HCEC 1CT (cell line): ENCODE data around the gene ITIH3.

Experiments
- DNase-seq: peaks from one replicate; pipeline ENCODE4 v3.0.0-alpha.2; 2017

The ITIH3 gene

GRCh38 chr3:52779011-52779836 lies 15.4 kb upstream of the ITIH3 start:
- DNase-seq, result no peak

DNA sequence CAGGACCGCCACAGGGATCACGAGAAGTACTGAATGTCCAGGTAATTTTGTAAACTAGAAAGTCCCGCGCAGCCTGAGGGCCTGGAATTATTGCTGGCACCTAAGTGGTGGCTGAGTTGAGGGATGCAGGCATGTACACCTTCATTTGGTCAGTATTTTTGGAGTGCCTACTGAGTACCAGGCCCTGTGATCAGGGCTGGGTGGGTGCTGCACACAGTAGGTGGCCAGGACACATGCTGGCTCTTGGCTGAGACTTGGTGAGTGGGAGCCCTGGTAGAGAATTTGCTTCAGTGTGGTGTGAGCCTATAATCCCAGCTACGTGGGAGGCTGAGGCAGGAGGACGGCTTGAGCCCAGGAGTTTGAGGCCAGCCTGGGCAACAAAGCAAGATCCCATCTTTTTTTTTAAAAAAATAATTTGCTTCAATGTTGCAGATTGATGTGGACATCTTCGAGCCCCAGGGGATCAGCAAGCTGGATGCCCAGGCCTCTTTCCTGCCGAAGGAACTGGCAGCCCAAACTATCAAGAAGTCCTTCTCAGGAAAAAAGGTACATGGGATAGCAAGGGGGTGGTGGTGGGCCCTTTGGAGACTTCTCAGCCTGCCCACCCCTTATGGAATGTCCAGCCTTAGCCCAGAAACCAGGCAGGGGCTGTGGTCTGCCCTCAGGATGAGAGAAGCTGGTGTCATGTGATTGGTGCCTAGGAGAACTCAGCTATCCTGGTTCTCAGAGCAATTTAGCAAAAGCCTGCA lies 14.6 kb upstream of the ITIH3 start:
- DNase-seq, result no peak

GRCh38 chr3:52781741-52782140 lies 12.9 kb upstream of the ITIH3 start:
- DNase-seq, result no peak

DNA sequence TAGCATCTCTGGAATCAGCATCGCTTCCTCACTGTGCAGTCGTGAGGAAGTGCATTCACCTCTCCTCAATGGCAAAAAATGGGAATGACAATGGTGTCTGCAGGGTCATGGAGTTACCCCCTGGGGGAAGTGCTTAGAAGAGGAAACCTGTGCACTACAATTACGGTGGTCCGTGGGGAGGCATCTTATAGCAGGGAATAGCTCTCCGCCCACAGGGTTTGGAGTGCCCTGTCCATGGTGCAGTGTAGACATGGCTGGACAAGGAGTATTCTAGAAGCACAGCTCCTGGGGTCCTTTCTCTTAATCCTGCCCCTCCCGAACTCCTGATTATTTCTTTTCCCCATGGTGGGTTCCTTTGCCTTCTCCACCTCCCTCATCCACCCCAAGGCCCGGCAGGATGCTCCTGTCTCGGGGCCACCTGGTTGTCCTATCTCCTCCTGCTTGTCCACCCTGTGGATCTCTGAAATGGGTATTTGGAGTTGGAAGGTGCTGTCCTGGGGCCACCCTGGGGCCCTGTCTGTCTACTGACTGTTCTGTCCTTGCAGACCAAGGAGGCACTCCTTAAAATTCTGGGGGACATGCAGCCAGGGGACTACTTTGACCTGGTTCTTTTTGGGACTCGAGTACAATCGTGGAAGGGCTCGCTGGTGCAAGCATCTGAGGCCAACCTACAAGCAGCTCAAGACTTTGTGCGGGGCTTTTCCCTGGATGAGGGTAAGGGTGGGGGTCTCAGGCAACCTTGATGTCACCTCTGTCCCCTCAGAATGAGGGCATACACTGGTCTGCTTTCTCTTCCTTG lies 12.0 kb upstream of the ITIH3 start:
- no peak for DNase-seq

DNA sequence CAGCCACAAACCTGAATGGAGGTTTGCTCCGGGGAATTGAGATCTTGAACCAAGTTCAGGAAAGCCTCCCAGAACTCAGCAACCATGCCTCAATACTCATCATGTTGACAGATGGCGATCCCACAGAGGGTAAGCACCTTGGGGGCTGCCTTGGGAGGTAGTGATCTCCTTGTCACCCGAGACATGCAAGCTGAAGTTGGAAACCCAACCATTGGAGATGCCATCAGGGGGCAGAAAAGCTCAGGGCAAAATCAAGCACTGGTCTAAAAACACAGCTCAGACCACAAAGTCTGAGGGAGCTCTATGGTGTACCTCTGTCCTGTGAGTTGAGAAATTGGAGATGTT lies 11.4 kb upstream of the ITIH3 start:
- DNase-seq, result no peak

DNA sequence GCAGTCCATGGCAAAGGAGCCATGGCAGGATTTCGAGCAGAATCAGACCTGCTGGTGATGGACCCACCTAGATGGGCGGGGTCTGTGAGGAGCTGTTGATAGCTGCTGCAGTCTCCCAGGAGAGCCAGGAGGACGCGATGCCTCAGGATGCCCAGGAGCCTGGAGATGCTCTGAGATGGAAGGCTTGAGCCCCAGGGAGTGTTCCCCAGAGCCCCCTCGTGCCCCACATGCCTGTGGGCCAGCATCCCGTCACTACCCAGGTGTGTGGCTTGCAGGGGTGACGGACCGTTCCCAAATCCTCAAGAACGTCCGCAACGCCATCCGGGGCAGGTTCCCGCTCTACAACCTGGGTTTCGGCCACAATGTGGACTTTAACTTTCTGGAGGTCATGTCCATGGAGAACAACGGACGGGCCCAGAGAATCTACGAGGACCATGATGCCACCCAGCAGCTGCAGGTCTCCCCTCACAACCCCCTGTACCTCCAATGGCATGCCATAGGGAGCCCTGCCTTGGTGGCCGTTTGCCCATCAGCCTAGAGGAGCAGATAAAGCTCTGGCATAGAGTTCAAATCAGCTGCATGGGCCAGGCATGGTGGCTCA lies 10.5 kb upstream of the ITIH3 start:
- DNase-seq, result no peak

DNA sequence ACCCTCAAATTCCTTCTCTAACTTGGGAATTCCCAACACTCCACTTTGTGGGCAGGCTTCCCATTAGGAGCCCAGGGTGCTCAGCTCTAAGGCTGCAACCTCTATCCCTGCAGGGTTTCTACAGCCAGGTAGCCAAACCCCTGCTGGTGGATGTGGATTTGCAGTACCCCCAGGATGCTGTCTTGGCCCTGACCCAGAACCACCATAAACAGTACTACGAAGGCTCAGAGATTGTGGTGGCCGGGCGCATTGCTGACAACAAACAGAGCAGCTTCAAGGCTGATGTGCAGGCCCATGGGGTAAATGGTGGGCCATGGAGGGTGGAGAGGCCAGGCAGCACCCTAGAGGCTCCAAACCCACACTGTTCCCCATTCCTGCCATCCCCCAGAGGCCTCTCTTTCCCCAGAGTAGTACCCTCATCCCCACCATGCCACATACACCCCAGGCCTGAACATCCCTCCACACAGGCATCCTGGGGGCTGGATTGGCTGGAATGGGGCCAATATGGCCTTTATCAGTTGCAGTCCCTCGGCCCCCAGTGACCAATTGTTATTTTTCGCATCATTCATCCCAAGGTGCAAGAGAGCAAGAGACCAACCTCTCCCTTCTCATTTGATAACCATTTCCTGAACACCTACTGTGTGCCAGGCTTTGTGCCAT lies 9.5 kb upstream of the ITIH3 start:
- DNase-seq, result no peak

DNA sequence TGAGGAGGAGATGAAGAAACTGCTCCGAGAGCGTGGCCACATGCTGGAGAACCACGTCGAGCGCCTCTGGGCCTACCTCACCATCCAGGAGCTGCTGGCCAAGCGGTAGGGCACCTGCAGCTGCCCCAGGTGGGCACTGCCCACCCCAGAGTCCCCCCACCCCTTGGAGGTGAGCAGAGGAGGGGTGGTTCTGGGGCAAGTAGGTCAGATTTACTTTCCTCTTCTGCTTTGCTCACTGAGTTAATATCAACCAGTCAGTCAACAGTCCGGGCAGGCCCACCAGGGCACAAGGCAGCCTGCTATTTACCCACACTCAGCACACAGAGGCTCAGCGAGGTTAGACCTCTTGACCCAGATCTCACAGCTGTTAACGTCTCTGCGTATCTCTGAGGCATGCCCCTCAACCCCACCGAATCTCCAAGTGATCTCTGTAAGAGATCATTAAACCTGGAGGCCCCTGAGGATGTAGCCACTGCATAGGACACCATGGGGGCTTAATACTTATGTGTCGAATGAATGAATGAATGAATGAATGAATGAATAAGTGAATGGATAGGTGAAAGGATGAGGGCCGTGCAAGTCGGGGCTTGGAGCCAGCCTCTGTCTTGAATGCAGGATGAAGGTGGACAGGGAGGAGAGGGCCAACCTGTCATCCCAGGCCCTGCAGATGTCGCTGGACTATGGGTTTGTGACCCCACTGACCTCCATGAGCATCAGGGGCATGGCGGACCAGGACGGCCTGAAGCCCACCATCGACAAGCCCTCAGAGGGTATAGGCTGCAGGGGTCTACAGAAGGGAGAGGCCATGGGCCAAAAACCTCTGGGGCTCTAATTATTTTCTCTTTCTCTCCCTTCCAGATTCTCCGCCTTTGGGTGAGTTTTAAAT lies 8.0 kb upstream of the ITIH3 start:
- no peak for DNase-seq

GRCh38 chr3:52787246-52787645 lies 7.3 kb upstream of the ITIH3 start:
- no peak for DNase-seq

DNA sequence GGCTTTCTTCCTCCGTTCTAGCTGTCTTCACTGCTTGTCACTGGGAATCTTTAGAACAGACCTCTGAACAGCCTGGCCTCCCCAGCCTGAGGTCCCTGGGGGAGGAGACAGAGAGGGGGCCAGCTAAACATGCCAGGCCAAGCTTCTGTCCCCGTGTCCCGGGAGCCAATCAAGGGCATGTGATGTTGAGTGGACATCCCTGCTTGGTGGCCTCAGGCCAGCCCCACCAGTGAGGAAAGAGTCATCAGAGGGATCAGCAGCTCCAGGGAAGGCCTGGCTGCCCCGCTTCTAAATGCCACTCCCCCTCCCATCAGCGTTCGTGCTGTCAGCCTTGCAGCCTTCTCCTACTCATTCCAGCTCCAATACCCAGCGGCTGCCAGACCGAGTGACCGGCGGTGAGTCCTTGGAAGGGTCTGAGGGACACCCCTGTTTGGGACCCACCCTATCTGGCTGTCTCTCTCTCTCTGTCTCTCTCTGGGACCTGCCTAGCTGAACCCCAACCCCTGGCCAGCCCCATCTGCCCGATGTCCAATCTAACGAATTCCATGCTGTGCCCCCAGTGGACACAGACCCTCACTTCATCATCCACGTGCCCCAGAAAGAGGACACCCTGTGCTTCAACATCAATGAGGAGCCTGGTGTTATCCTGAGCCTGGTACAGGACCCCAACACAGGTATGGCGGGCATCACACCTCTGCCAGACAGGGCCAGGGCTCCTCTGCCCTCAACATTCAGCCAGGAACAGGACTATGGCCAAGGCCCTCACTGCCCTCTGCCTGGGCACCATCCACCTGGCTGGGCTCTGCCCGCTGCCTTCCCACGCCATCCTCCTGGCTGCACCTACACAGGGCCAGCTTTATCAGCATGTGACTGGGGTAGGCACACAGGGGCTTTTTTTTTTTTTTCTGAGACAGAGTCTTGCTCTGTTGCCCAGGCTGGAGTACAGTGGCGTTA lies 6.6 kb upstream of the ITIH3 start:
- DNase-seq, result no peak

DNA sequence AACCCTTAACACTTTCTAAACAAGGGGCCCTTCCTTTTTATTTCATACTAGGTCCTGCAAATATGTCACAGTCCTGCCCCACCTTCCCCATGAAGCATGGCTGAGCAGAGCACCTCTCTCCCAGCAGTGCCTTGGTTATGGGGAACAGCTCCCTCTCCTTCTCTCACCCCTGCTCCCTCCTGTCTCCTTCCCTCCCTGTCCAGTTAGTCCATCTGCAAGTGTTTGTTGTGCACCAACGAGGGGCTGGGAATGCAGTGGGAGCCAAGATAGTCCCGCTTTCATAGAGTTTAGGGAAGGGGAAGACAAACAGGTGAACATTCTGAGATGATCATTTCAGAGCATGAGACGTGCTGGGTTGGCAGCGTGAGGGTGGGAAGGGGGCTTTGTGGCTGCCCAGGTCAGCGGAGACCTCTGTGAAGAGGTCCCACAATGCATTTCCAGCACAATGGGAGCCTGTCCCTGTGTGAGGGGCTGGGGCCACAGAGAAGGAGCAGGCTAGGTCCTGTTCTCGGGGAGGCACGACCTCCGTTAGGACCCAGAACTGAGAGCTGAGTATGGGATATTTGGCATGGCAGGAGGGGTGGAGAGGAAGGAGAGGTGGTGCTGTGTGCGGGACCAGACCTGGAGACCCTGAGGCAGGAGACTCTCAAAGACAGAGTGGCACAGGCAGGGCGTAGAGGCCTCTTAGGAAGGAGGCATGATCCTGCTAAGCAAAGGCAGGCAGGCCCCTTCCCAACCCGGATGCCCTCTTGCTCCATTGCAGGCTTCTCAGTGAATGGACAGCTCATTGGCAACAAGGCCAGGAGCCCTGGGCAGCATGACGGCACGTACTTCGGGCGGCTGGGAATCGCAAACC lies 5.5 kb upstream of the ITIH3 start:
- no peak for DNase-seq

DNA sequence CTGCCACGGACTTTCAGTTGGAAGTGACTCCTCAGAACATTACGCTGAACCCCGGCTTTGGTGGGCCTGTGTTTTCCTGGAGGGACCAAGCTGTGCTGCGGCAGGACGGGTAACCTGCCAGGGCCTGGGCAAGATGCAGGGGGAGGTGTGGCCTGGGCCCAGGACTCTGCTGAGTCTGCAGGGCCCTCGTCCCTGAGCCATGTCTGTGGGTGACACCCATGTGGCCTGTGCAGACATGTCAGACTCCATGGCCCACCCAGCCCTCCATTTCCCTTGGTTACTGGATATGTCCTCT lies 4.9 kb upstream of the ITIH3 start:
- no peak for DNase-seq

- no peak for DNase-seq
Measured at GRCh38 chr3:52790337-52790736, 4.3 kb upstream of the ITIH3 start.

DNA sequence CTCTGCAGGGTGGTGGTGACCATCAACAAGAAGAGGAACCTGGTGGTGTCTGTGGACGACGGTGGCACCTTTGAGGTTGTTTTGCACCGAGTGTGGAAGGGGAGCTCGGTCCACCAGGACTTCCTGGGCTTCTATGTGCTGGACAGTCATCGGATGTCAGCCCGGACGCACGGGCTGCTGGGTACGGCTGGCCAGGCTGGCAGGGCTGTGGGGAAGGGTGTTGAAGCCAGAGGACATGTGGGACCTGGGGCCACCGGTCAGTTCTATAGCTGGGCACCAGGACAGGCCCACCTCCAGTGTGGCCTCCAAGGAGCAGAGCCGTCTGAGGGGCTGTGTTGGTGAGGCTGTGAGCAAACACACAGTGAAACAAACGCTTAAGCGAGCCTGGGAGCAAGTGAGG lies 3.9 kb upstream of the ITIH3 start:
- no peak for DNase-seq

DNA sequence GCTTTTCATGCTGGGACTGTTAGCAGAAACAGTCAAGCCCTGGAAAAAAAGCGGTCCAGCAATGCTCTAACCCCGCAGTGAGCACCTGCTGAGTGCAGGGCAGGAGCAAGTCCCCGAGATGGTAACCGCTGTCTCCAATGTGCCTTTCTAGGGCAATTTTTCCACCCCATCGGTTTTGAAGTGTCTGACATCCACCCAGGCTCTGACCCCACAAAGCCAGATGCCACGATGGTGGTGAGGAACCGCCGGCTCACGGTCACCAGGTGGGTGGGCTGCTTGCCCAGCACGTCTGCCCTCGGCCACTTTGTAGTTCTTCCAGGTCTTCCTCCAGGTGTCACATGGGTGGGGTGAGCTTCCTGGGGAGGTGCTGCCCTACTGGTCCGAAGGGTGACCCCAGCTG lies 3.2 kb upstream of the ITIH3 start:
- no peak for DNase-seq

DNA sequence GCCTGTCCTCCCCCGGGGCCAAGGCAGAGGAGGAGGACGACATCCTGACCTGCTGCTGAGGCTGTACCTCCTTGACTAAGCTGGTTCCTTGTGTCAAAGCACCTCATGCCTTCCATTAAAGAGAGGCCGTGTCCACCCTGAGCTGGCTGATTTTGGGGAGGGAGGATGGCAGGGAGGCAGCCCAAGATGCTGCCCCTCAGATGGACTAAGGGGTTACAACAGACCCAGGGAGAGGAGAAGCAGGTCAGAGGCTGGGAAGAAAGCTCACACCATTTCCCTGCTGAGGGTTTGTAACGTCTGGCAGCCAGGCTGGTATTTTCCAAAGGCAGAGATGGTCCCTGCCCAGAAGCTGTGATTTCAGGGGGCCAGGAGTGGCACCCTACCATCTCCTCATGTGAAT lies 2.7 kb upstream of the ITIH3 start:
- no peak for DNase-seq

- no peak for DNase-seq
Measured at GRCh38 chr3:52792413-52792812, 2.2 kb upstream of the ITIH3 start.

DNA sequence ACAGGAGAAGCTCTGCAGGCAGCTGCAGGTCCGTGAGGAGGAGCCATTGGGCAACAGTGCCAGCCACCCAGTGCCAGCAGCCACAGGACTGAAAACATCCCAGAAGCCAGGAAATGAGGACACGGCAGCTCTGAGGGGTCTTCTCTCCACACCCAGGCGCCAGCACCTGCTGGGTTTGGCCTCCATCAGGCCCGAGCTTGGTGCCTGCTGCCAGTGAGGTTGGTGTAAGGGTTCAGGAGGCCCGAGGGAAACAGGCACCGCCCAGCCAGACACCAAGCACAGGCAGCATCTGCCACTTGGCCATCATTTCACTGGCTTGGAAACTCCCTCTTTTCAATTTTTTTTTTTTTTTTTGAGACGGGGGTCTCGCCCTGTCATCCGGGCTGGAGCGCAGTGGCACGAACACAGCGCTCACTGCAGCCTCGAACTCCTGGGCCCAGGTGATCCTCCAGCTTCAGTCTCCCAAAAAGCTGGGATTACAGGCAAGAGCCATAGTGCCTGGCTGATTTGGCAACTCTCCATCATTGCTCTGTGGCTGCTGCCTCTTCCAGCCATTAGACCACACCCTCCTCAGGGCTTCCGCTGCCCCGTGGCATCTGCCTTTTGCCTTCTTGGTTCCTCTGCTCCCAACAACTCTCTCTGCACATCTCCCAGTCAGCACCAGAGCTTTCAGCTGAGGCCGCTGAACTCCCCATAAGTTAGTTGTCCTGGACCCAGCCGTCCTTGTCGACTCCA lies 1.5 kb upstream of the ITIH3 start:
- DNase-seq, result no peak
